Liver (tissue), 9 donors: ENCODE results near the gene DHCR7. TPM values are rescaled to one million over a fixed set of nuclear protein-coding genes. Genes with fewer than 3 reads are reported as not detected.
A peak's percentile ranks its signal among the peaks of the same experiment; 100 is the strongest.

ENCODE experiments used
- DNase-seq: peaks from one replicate; pipeline ENCODE4 v3.0.0-alpha.2; 2017; ENCODE audit warnings: low spot score
- H3K27ac ChIP-seq, 2 donors: one replicate each; pipeline ENCODE4 v1.7.0; 2013; ENCODE audit warnings: inconsistent platforms in 2 of 2, low read length in 2 of 2, control low read depth in 1 of 2, low read depth in 1 of 2, mild to moderate bottlenecking in 1 of 2
- H3K27me3 ChIP-seq, 4 donors: one replicate each; pipeline versions ENCODE4 v1.6.1 to v1.7.0; 2013; ENCODE audit warnings: low read length in 3 of 4, inconsistent platforms in 1 of 4, mild to moderate bottlenecking in 1 of 4, moderate library complexity in 1 of 4; ENCODE audit not compliant: control insufficient read depth in 4 of 4, insufficient read depth in 4 of 4
- H3K36me3 ChIP-seq, 4 donors: one replicate each; pipeline versions ENCODE4 v1.6.1 to v1.7.0; 2013; ENCODE audit warnings: low read length in 3 of 4, mild to moderate bottlenecking in 3 of 4, low read depth in 1 of 4, moderate library complexity in 1 of 4; ENCODE audit not compliant: control insufficient read depth in 4 of 4, insufficient read depth in 3 of 4
- H3K4me1 ChIP-seq, 4 donors: one replicate each; pipeline versions ENCODE4 v1.6.1 to v1.7.0; 2013; ENCODE audit warnings: low read length in 3 of 4, mild to moderate bottlenecking in 3 of 4, moderate library complexity in 1 of 4; ENCODE audit not compliant: control insufficient read depth in 4 of 4, insufficient read depth in 4 of 4
- H3K4me3 ChIP-seq, 3 donors: one replicate each; pipeline versions ENCODE4 v1.6.1 to v1.7.0; 2013; ENCODE audit warnings: low read length in 3 of 3, control low read depth in 1 of 3, low read depth in 1 of 3, mild to moderate bottlenecking in 1 of 3
- H3K9ac ChIP-seq, 2 donors: one replicate each; pipeline ENCODE4 v1.7.0; 2013; ENCODE audit warnings: low read length in 2 of 2, mild to moderate bottlenecking in 2 of 2, moderate library complexity in 2 of 2, control low read depth in 1 of 2, low read depth in 1 of 2
- H3K9me3 ChIP-seq, 4 donors: one replicate each; pipeline versions ENCODE4 v1.6.1 to v1.7.0; 2013; ENCODE audit warnings: low read length in 3 of 4; ENCODE audit not compliant: control insufficient read depth in 4 of 4
- EGR1 ChIP-seq, 2 donors: IDR thresholded peaks; 2 replicates each; pipeline ENCODE4 v1.6.1; 2016 to 2018; ENCODE audit warnings: antibody characterized with exemption in 2 of 2, low read depth in 2 of 2
- FOXA1 ChIP-seq: IDR thresholded peaks from 2 replicates; pipeline ENCODE4 v1.6.1; 2016; ENCODE audit warnings: antibody characterized with exemption
- FOXA2 ChIP-seq: IDR thresholded peaks from 2 replicates; pipeline ENCODE4 v1.6.1; 2016; ENCODE audit warnings: antibody characterized with exemption
- GABPA ChIP-seq, 2 donors: IDR thresholded peaks in 1 of 2; conservative IDR thresholded peaks in 1 of 2; 2 replicates each; pipeline ENCODE4 v1.6.1; 2016; ENCODE audit warnings: antibody characterized with exemption in 2 of 2, mild to moderate bottlenecking in 1 of 2, moderate library complexity in 1 of 2
- HNF4A ChIP-seq, 2 donors: conservative IDR thresholded peaks; 2 replicates each; pipeline ENCODE4 v1.6.1; 2016; ENCODE audit warnings: antibody characterized with exemption in 2 of 2, mild to moderate bottlenecking in 2 of 2
- JUND ChIP-seq, 2 donors: IDR thresholded peaks; 2 replicates each; pipeline ENCODE4 v1.6.1; 2016; ENCODE audit warnings: antibody characterized with exemption in 2 of 2
- NR2F2 ChIP-seq: IDR thresholded peaks from 2 replicates; pipeline ENCODE4 v1.6.1; 2016; ENCODE audit warnings: antibody characterized with exemption
- RAD21 ChIP-seq, 2 donors: IDR thresholded peaks; 2 replicates each; pipeline ENCODE4 v1.6.1; 2016; ENCODE audit warnings: antibody characterized with exemption in 2 of 2, mild to moderate bottlenecking in 2 of 2
- RXRA ChIP-seq, 2 donors: IDR thresholded peaks; 2 replicates each; pipeline ENCODE4 v1.6.1; 2017 to 2018; ENCODE audit warnings: antibody characterized with exemption in 2 of 2, mild to moderate bottlenecking in 1 of 2
- SP1 ChIP-seq: IDR thresholded peaks from 2 replicates; pipeline ENCODE4 v1.6.1; 2018; ENCODE audit warnings: antibody characterized with exemption, mild to moderate bottlenecking
- TAF1 ChIP-seq: conservative IDR thresholded peaks from 2 replicates; pipeline ENCODE4 v1.6.1; 2016; ENCODE audit warnings: antibody characterized with exemption, mild to moderate bottlenecking
- YY1 ChIP-seq: IDR thresholded peaks from 2 replicates; pipeline ENCODE4 v1.6.1; 2016; ENCODE audit warnings: antibody characterized with exemption, mild to moderate bottlenecking
- WGBS: extraction: QIAGEN DNeasy Blood & Tissue Kit; methylation state at CpG from one replicate; pipeline ENCODE4 v1.1.7; 2013; 5-methylcytosine and 5-hydroxymethylcytosine counted together
- polyA plus RNA-seq, 2 donors: library from polyadenylated mRNA; stranded (reverse) in 1 of 2; unstranded in 1 of 2; fragments of 200-250 nt in 1 of 2; fragments of >200 nt in 1 of 2; fragmentation: Nextera tagmentation in 1 of 2; extraction: Ambion mirVana in 1 of 2; gene quantifications; one replicate each; pipeline versions ENCODE4 v1.2.1 to v1.2.3, GENCODE V29; 2013 to 2015
- total RNA-seq, 2 donors: library from RNA; depleted of rRNA; stranded (reverse); fragments of >200 nt; gene quantifications; one replicate each; pipeline ENCODE4 v1.2.3, GENCODE V29; 2014
- TF ChIP-seq, protein P1 (sequence below): IDR thresholded peaks from 2 replicates; pipeline ENCODE4 v1.6.1; 2016; ENCODE audit warnings: antibody characterized with exemption
- TF ChIP-seq, protein P2 (sequence below): fragments of 150-350 bp; IDR thresholded peaks from 2 replicates; pipeline ENCODE4 v1.5.1; 2017; ENCODE audit warnings: improper control_type of control experiment, low read depth, low read length; ENCODE audit not compliant: missing input control
- TF ChIP-seq, protein P3 (sequence below): IDR thresholded peaks from 2 replicates; pipeline ENCODE4 v1.6.1; 2016; ENCODE audit warnings: antibody characterized with exemption
- TF ChIP-seq, protein P4 (sequence below): IDR thresholded peaks from 2 replicates; pipeline ENCODE4 v1.6.1; 2016; ENCODE audit warnings: antibody characterized with exemption, mild to moderate bottlenecking
- TF ChIP-seq, protein P5 (sequence below): IDR thresholded peaks from 2 replicates; pipeline ENCODE4 v1.6.1; 2016; ENCODE audit warnings: antibody characterized with exemption
- donor health status: healthy.
- donor health status: healthy.
- donor health status: healthy.
- donor health status: healthy.
- donor health status: healthy.

DHCR7 gene
- total and polyA plus RNA-seq, 4 donors = 56.9 to 224 (median 172) TPM

DNA sequence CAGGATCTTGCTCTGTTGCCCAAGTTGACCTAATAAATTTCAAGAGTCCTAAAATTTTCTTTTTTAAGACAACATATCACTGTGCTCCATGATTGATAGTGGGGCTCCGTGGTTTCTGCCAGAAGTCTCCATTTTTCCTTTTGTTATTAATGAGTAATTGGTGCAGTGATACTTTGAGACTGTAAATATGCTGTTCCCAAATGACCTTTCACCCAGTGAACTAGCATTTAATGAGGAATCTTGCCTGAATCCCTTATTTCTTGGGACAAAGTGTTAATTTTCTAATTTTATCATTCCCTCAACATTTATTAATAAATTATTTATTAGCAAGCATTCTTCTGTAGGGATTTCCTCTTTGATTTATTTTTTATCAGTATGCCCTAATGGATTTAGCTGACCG is 2.3 kb upstream of the DHCR7 start (continued):
- TF ChIP-seq, protein P1, sequence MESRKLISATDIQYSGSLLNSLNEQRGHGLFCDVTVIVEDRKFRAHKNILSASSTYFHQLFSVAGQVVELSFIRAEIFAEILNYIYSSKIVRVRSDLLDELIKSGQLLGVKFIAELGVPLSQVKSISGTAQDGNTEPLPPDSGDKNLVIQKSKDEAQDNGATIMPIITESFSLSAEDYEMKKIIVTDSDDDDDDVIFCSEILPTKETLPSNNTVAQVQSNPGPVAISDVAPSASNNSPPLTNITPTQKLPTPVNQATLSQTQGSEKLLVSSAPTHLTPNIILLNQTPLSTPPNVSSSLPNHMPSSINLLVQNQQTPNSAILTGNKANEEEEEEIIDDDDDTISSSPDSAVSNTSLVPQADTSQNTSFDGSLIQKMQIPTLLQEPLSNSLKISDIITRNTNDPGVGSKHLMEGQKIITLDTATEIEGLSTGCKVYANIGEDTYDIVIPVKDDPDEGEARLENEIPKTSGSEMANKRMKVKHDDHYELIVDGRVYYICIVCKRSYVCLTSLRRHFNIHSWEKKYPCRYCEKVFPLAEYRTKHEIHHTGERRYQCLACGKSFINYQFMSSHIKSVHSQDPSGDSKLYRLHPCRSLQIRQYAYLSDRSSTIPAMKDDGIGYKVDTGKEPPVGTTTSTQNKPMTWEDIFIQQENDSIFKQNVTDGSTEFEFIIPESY = no peak

DNA sequence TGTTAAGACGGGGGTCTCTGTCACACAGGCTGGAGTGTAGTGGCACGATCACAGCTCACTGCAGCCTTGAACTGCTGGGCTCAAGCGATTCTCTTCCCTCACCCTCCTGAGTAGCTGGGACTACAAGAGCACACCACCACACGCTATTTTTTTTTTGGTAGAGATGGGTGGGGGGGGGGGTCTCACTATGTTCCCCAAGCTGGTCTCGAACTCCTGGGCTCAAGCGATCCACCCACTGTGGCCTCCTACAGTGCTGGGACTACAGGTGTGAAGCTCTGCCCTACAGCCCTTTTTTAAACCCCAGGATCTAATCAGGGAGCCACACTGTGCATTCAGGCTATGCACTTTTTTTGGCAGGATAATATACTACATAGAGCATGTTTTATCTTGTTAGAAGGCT is 1.4 kb upstream of the DHCR7 start:
- no peaks in the 10 kb centered on the region for H3K9me3 ChIP-seq
- 50% methylated on average over 6 of the region's 6 CpGs for WGBS
- H3K27me3 ChIP-seq = no peaks in the 10 kb centered on the region
- no peak for DNase-seq
- TF ChIP-seq, protein P2, sequence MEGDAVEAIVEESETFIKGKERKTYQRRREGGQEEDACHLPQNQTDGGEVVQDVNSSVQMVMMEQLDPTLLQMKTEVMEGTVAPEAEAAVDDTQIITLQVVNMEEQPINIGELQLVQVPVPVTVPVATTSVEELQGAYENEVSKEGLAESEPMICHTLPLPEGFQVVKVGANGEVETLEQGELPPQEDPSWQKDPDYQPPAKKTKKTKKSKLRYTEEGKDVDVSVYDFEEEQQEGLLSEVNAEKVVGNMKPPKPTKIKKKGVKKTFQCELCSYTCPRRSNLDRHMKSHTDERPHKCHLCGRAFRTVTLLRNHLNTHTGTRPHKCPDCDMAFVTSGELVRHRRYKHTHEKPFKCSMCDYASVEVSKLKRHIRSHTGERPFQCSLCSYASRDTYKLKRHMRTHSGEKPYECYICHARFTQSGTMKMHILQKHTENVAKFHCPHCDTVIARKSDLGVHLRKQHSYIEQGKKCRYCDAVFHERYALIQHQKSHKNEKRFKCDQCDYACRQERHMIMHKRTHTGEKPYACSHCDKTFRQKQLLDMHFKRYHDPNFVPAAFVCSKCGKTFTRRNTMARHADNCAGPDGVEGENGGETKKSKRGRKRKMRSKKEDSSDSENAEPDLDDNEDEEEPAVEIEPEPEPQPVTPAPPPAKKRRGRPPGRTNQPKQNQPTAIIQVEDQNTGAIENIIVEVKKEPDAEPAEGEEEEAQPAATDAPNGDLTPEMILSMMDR = no peak
- TF ChIP-seq JUND (IDR thresholded peaks at IDR 0.05) (no peak), EGR1 (IDR thresholded peaks at IDR 0.05; ENCODE audit: low read depth in 2 of 2) (no peak), NR2F2 (no peak), SP1 (no peak), TAF1 (no peak), RXRA (IDR thresholded peaks at IDR 0.05) (no peak), GABPA (IDR thresholded peaks at IDR 0.05 in 1 of 2, conservative IDR thresholded peaks at IDR 0.05 in 1 of 2) (no peak), FOXA2 (no peak), HNF4A (conservative IDR thresholded peaks at IDR 0.05) (no peak), RAD21 (IDR thresholded peaks at IDR 0.05) (no peak), FOXA1 (no peak), YY1 (no peak)
- TF ChIP-seq, protein P3, sequence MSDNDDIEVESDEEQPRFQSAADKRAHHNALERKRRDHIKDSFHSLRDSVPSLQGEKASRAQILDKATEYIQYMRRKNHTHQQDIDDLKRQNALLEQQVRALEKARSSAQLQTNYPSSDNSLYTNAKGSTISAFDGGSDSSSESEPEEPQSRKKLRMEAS = no peak
- TF ChIP-seq, protein P1 = no peak
- TF ChIP-seq, protein P4, sequence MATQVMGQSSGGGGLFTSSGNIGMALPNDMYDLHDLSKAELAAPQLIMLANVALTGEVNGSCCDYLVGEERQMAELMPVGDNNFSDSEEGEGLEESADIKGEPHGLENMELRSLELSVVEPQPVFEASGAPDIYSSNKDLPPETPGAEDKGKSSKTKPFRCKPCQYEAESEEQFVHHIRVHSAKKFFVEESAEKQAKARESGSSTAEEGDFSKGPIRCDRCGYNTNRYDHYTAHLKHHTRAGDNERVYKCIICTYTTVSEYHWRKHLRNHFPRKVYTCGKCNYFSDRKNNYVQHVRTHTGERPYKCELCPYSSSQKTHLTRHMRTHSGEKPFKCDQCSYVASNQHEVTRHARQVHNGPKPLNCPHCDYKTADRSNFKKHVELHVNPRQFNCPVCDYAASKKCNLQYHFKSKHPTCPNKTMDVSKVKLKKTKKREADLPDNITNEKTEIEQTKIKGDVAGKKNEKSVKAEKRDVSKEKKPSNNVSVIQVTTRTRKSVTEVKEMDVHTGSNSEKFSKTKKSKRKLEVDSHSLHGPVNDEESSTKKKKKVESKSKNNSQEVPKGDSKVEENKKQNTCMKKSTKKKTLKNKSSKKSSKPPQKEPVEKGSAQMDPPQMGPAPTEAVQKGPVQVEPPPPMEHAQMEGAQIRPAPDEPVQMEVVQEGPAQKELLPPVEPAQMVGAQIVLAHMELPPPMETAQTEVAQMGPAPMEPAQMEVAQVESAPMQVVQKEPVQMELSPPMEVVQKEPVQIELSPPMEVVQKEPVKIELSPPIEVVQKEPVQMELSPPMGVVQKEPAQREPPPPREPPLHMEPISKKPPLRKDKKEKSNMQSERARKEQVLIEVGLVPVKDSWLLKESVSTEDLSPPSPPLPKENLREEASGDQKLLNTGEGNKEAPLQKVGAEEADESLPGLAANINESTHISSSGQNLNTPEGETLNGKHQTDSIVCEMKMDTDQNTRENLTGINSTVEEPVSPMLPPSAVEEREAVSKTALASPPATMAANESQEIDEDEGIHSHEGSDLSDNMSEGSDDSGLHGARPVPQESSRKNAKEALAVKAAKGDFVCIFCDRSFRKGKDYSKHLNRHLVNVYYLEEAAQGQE = no peak
- TF ChIP-seq, protein P5, sequence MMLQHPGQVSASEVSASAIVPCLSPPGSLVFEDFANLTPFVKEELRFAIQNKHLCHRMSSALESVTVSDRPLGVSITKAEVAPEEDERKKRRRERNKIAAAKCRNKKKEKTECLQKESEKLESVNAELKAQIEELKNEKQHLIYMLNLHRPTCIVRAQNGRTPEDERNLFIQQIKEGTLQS = no peak
- peak overlapping the region; percentile 59 to 88 (median 84) for H3K4me3 ChIP-seq
- peak overlapping the region; percentile 58 to 86 for H3K9ac ChIP-seq
- H3K36me3 ChIP-seq = peaks cover 2 to 9% (median 2%) of the 10 kb centered on the region in 4 donors
- peak overlapping the region; percentile 94 to 97 for H3K27ac ChIP-seq
- H3K4me1 ChIP-seq = peaks cover 10 to 56% (median 34%) of the 10 kb centered on the region in 4 donors
